Osteoblast (primary cell): ENCODE measurements around the gene PRKAG1. TPM values are rescaled to one million over a fixed set of nuclear protein-coding genes. Genes with fewer than 3 reads are reported as not detected.

Source experiments
- DNase-seq: peaks from one replicate; pipeline ENCODE4 v3.0.0; 2011; ENCODE audit warnings: low spot score, mixed read lengths; ENCODE audit not compliant: insufficient read length; ENCODE audit errors: missing footprints
- H2AFZ ChIP-seq: 2 replicates; pipeline ENCODE4 v1.6.0; 2011; ENCODE audit warnings: mild to moderate bottlenecking, low read length
- H3K27ac ChIP-seq: 2 replicates; pipeline ENCODE4 v1.5.1; 2011; ENCODE audit warnings: mild to moderate bottlenecking, low read depth, low read length, moderate library complexity
- H3K27me3 ChIP-seq: 2 replicates; pipeline ENCODE4 v1.6.0; 2012; ENCODE audit warnings: mild to moderate bottlenecking, control low read depth, inconsistent platforms, low read length, moderate library complexity; ENCODE audit not compliant: insufficient read depth
- H3K36me3 ChIP-seq: 2 replicates; pipeline ENCODE4 v1.5.1; 2011; ENCODE audit warnings: mild to moderate bottlenecking, low read length, control low read depth, moderate library complexity; ENCODE audit not compliant: insufficient read depth
- H3K4me1 ChIP-seq: 2 replicates; pipeline ENCODE4 v1.5.1; 2011; ENCODE audit warnings: mild to moderate bottlenecking, low read length, control low read depth, moderate library complexity; ENCODE audit not compliant: insufficient read depth
- H3K4me2 ChIP-seq: 2 replicates; pipeline ENCODE4 v1.6.0; 2011; ENCODE audit warnings: mild to moderate bottlenecking, low read length; ENCODE audit not compliant: insufficient read depth
- H3K4me3 ChIP-seq: fragments of 200-600 bp; sonication (generic); 3 replicates; pipeline ENCODE4 v1.5.1; 2012; ENCODE audit warnings: mild to moderate bottlenecking, low read length, inconsistent platforms; ENCODE audit not compliant: insufficient read depth
- H3K79me2 ChIP-seq: 2 replicates; pipeline ENCODE4 v1.6.0; 2012; ENCODE audit warnings: mild to moderate bottlenecking, low read length, control low read depth, inconsistent platforms; ENCODE audit not compliant: insufficient read depth
- H3K9me3 ChIP-seq: 2 replicates; pipeline ENCODE4 v1.5.1; 2011; ENCODE audit warnings: low read depth, low read length, control low read depth
- H4K20me1 ChIP-seq: 2 replicates; pipeline ENCODE4 v1.6.0; 2012; ENCODE audit warnings: mild to moderate bottlenecking, low read length, control low read depth; ENCODE audit not compliant: insufficient read depth
- CTCF ChIP-seq: IDR thresholded peaks from 2 replicates; pipeline ENCODE4 v1.5.1; 2011; ENCODE audit warnings: mild to moderate bottlenecking, low read depth, low read length, moderate library complexity; ENCODE audit errors: extremely low read depth
- total RNA-seq: library from RNA; depleted of rRNA; stranded (reverse); fragments of >200 nt; gene quantifications from 2 replicates; pipeline ENCODE4 v1.2.3, GENCODE V29; 2012

PRKAG1 gene
- total RNA-seq, 1 donor, result 89.0 TPM

DNA sequence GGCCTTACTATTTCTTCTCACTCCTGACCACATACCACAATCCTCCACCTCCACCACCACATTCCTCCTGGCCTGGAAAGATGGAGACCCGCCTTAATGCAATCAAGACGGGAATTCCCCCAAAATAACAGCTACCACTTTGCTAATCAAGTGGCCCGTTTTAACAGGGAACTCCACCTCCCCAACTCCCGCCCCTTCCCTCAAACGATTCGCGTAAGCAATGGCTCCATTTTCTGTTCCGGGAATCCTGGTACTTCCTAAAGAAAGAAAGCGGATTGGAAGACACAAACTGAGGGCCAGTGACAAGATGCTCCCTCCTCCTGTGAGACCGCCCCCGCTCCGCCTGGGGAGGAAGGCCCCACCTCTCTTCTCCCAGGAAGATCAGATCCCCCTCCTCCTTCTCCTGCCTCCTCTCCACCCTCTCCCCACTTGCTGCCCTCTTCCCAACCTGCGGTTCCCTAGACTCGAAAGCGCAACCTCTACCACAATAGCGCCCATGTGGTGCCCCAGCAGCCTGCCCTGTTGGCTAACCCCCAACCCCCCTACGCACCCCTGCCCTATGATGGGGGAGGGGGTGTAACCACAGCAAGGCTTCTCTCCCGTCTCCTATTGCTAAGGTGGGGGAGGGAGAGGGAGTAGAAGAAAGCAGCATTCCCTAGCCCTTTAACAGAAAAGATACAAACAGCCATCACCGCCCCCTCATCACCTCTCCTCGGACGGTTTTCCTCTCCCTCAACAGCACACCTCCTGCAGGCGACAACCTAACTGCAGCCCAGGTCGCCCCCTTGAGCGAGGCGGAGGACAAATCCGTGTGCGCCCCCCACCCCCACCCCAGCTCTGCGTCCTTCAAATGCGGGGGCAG, 62.1 kb downstream of the PRKAG1 start:
- Histone ChIP-seq H3K36me3 (peaks cover 23% of the 10 kb centered on the region), H3K27me3 (no peaks in the 10 kb centered on the region), H2AFZ (peak overlapping the region; percentile 86), H4K20me1 (peaks cover 43% of the 10 kb centered on the region), H3K4me2 (peak overlapping the region; percentile 97), H3K79me2 (peaks cover 57% of the 10 kb centered on the region), H3K4me3 (peak overlapping the region; percentile 96), H3K27ac (peak overlapping the region; percentile 87), H3K9me3 (no peaks in the 10 kb centered on the region), H3K4me1 (peaks cover 20% of the 10 kb centered on the region)
- TF ChIP-seq CTCF, result no peak
- DNase-seq, result peak; percentile 96

GRCh38 chr12:48954841-48955501, 63.6 kb downstream of the PRKAG1 start:
- H3K36me3 ChIP-seq, result peaks cover 23% of the 10 kb centered on the region
- no peak overlapping the region for H2AFZ ChIP-seq
- H3K4me3 ChIP-seq, result no peak overlapping the region
- TF ChIP-seq CTCF, result no peak
- no peaks in the 10 kb centered on the region for H3K27me3 ChIP-seq
- peak overlapping the region; percentile 97 for H3K4me2 ChIP-seq
- H4K20me1 ChIP-seq, result peaks cover 47% of the 10 kb centered on the region
- H3K79me2 ChIP-seq, result peaks cover 72% of the 10 kb centered on the region
- H3K9me3 ChIP-seq, result no peaks in the 10 kb centered on the region
- DNase-seq, result peak; percentile 66
- peaks cover 14% of the 10 kb centered on the region for H3K4me1 ChIP-seq
- no peak overlapping the region for H3K27ac ChIP-seq

GRCh38 chr12:48954061-48954460, 64.5 kb downstream of the PRKAG1 start:
- Histone ChIP-seq H4K20me1 (peaks cover 48% of the 10 kb centered on the region), H3K4me1 (peaks cover 14% of the 10 kb centered on the region)

More at GRCh38 chr12:48954061-48954460, 64.5 kb downstream of the PRKAG1 start:
- H3K79me2 ChIP-seq, result peaks cover 80% of the 10 kb centered on the region
- no peak for DNase-seq
- H3K9me3 ChIP-seq, result no peaks in the 10 kb centered on the region
- no peak overlapping the region for H3K27ac ChIP-seq
- H3K27me3 ChIP-seq, result no peaks in the 10 kb centered on the region
- H2AFZ ChIP-seq, result no peak overlapping the region
- no peak for TF ChIP-seq CTCF
- H3K4me3 ChIP-seq, result no peak overlapping the region
- H3K36me3 ChIP-seq, result peaks cover 28% of the 10 kb centered on the region
- no peak overlapping the region for H3K4me2 ChIP-seq
